ENCODE results near the gene DGKI. TPM values are rescaled to one million over a fixed set of nuclear protein-coding genes. Genes with fewer than 3 reads are reported as not detected.

Gene DGKI
- total and polyA plus RNA-seq, 2 experiments from 2014 or later = 0.16 to 1.0 TPM

- no peak overlapping the region for H3K27ac Mint-ChIP-seq
- Histone ChIP-seq H3K27ac (ENCODE audit: low read depth) (no peak overlapping the region), H3F3A (replicated peaks; ENCODE audit: low read depth) (no peaks in the 10 kb centered on the region), H3K9me2 (ENCODE audit: insufficient read depth) (no peaks in the 10 kb centered on the region), H3K4me1 (ENCODE audit: insufficient read depth) (peaks cover 21% of the 10 kb centered on the region), H3K27me3 (ENCODE audit: insufficient read depth) (no peaks in the 10 kb centered on the region), H3K36me3 (ENCODE audit: insufficient read depth) (no peaks in the 10 kb centered on the region), H2AFZ (no peak overlapping the region), H3K4me2 (no peak overlapping the region), H3K4me3 (no peak overlapping the region), H3K79me2 (replicated peaks; ENCODE audit: insufficient read depth) (0 out of 2 replicates have a peak, but pooled peaks cover 5% of the 10 kb centered on the region), H4K20me1 (replicated peaks; ENCODE audit: insufficient read depth) (no peaks in the 10 kb centered on the region)
- peaks cover 18% of the 10 kb centered on the region for H3K4me1 Mint-ChIP-seq
- H3K27me3 Mint-ChIP-seq (ENCODE audit: insufficient read depth, low read depth, poor library complexity) = peaks cover 7% of the 10 kb centered on the region
- H3K4me3 Mint-ChIP-seq = no peak overlapping the region
- no peak for TF ChIP-seq ZNF331 (CRISPR knock-in tag; IDR thresholded peaks at IDR 0.05; ENCODE audit: low read depth)
- TF ChIP-seq, protein P1, sequence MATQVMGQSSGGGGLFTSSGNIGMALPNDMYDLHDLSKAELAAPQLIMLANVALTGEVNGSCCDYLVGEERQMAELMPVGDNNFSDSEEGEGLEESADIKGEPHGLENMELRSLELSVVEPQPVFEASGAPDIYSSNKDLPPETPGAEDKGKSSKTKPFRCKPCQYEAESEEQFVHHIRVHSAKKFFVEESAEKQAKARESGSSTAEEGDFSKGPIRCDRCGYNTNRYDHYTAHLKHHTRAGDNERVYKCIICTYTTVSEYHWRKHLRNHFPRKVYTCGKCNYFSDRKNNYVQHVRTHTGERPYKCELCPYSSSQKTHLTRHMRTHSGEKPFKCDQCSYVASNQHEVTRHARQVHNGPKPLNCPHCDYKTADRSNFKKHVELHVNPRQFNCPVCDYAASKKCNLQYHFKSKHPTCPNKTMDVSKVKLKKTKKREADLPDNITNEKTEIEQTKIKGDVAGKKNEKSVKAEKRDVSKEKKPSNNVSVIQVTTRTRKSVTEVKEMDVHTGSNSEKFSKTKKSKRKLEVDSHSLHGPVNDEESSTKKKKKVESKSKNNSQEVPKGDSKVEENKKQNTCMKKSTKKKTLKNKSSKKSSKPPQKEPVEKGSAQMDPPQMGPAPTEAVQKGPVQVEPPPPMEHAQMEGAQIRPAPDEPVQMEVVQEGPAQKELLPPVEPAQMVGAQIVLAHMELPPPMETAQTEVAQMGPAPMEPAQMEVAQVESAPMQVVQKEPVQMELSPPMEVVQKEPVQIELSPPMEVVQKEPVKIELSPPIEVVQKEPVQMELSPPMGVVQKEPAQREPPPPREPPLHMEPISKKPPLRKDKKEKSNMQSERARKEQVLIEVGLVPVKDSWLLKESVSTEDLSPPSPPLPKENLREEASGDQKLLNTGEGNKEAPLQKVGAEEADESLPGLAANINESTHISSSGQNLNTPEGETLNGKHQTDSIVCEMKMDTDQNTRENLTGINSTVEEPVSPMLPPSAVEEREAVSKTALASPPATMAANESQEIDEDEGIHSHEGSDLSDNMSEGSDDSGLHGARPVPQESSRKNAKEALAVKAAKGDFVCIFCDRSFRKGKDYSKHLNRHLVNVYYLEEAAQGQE (IDR thresholded peaks at IDR 0.05; ENCODE audit: unreplicated experiment) = no peak
- TF ChIP-seq, protein P2, sequence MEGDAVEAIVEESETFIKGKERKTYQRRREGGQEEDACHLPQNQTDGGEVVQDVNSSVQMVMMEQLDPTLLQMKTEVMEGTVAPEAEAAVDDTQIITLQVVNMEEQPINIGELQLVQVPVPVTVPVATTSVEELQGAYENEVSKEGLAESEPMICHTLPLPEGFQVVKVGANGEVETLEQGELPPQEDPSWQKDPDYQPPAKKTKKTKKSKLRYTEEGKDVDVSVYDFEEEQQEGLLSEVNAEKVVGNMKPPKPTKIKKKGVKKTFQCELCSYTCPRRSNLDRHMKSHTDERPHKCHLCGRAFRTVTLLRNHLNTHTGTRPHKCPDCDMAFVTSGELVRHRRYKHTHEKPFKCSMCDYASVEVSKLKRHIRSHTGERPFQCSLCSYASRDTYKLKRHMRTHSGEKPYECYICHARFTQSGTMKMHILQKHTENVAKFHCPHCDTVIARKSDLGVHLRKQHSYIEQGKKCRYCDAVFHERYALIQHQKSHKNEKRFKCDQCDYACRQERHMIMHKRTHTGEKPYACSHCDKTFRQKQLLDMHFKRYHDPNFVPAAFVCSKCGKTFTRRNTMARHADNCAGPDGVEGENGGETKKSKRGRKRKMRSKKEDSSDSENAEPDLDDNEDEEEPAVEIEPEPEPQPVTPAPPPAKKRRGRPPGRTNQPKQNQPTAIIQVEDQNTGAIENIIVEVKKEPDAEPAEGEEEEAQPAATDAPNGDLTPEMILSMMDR (conservative IDR thresholded peaks at IDR 0.05; ENCODE audit: low read depth in 2 of 2) = peak; percentile 64 to 79
- peak; percentile 85 for DNase-seq (ENCODE audit: low spot score)
- peak; percentile 82 for ATAC-seq
- no peaks in the 10 kb centered on the region for H3K9me3 Mint-ChIP-seq
- H3K36me3 Mint-ChIP-seq (ENCODE audit: low read depth) = peaks cover 8% of the 10 kb centered on the region; the same call in 2 of the 3 replicates
These were observed 508.9 kb downstream of the DGKI start for GRCh38 chr7:137337902-137338301.

DNA sequence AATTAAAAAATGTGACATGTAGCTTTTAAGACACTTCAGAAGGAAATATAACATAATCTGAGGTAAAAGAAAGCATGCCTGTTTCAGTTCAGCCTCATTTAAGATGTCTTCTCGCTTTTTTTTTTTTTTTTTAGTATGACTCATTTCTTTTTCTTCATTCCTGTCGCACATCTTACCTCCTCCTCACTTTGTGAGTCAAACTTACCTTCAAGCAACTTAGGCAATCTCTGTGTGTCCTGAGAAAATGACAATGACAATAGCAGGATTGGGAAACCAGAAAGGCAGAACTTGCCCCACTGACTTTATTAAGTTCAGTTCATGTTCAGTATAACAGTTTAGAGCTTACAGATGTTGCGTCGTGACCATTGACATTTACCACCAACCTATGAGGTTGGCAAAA lies 511.0 kb downstream of the DGKI start:
- H3K4me3 Mint-ChIP-seq = no peak overlapping the region
- no peak overlapping the region for H3K27ac ChIP-seq (ENCODE audit: low read depth)
- no peak overlapping the region for H3K4me3 ChIP-seq
- H3K27me3 Mint-ChIP-seq (ENCODE audit: insufficient read depth, low read depth, poor library complexity) = peaks cover 2% of the 10 kb centered on the region
- peaks cover 1% of the 10 kb centered on the region; the same call in 1 of the 2 replicates for H3K9me2 ChIP-seq (ENCODE audit: insufficient read depth)
- TF ChIP-seq EZH2 (IDR thresholded peaks at IDR 0.05; ENCODE audit: low read depth, unreplicated experiment) = no peak
- no peak for TF ChIP-seq ETS1 (IDR thresholded peaks at IDR 0.05)
- no peak overlapping the region for H3K4me2 ChIP-seq
- H4K20me1 ChIP-seq (replicated peaks; ENCODE audit: insufficient read depth) = no peaks in the 10 kb centered on the region
- H3K79me2 ChIP-seq (replicated peaks; ENCODE audit: insufficient read depth) = 0 out of 2 replicates have a peak, but pooled peaks cover 5% of the 10 kb centered on the region
- DNase-seq (ENCODE audit: low spot score) (no peak), ATAC-seq (no peak)
- H3K27me3 ChIP-seq (ENCODE audit: insufficient read depth) = no peaks in the 10 kb centered on the region
- H3K4me1 Mint-ChIP-seq = peaks cover 11% of the 10 kb centered on the region; the same call in 2 of the 3 replicates
- H3K9me3 Mint-ChIP-seq = no peaks in the 10 kb centered on the region
- peaks cover 11% of the 10 kb centered on the region; the same call in 1 of the 2 replicates for H3K4me1 ChIP-seq (ENCODE audit: insufficient read depth)
- H2AFZ ChIP-seq = no peak overlapping the region
- H3K27ac Mint-ChIP-seq = no peak overlapping the region
- no peaks in the 10 kb centered on the region for H3F3A ChIP-seq (replicated peaks; ENCODE audit: low read depth)
- peaks cover 8% of the 10 kb centered on the region; the same call in 2 of the 3 replicates for H3K36me3 Mint-ChIP-seq (ENCODE audit: low read depth)
- H3K36me3 ChIP-seq (ENCODE audit: insufficient read depth) = no peaks in the 10 kb centered on the region

Measured in GM23338 (cell line).